GM12878 (cell line): ENCODE data around the gene TVP23C. TPM values are rescaled to one million over a fixed set of nuclear protein-coding genes. Genes with fewer than 3 reads are reported as not detected.

ENCODE experiments used
- ATAC-seq: fragments of 200-7000 bp; cut with Tn5 transposase; 3 replicates; pipeline ENCODE4 v1.9.1; 2020; ENCODE audit warnings: mild to moderate bottlenecking, moderate library complexity
- BruUV-seq: library from RNA; stranded (reverse); fragments of 400-500 nt; replicated peaks from 2 replicates; lab custom pipeline; 2021; lab: Mats Ljungman, UMichigan
- CTCF ChIA-PET: fragments of 300-600 bp; sonication (Branson Sonifier 250); formaldehyde crosslinking; extraction: SDS; loops from one replicate; lab custom pipeline; 2021; ENCODE audit warnings: inconsistent platforms; lab: Yijun Ruan, JAX
- POLR2A ChIA-PET: fragments of 350-600 bp; formaldehyde crosslinking; extraction: SDS; loops from one replicate; lab custom pipeline; 2021; ENCODE audit warnings: inconsistent platforms; lab: Charles Lee
- RAD21 ChIA-PET: fragments of 300-600 bp; sonication (Branson Sonifier 250); formaldehyde crosslinking; loops from one replicate; lab custom pipeline; 2023; ENCODE audit warnings: antibody characterized with exemption; ENCODE audit not compliant: unreplicated experiment; lab: Charles Lee
- SMC1A ChIA-PET: fragments of 300-600 bp; sonication (Branson Sonifier 250); formaldehyde crosslinking; loops from one replicate; lab custom pipeline; 2023; ENCODE audit not compliant: unreplicated experiment, uncharacterized antibody; lab: Charles Lee
- DNase-seq: peaks from one replicate; pipeline ENCODE4 v3.0.0-alpha.2; 2011; ENCODE audit warnings: low read depth, low spot score
- FAIRE-seq: peaks from 3 replicates; lab custom pipeline; 2011; peaks lifted over from hg19 to GRCh38; lab: Jason Lieb, UNC
- H2AFZ ChIP-seq: 2 replicates; pipeline ENCODE4 v1.6.0; 2011; ENCODE audit warnings: low read depth, low read length, control low read depth; ENCODE audit not compliant: control insufficient read depth
- H3K27ac ChIP-seq: 2 replicates; pipeline ENCODE4 v1.5.1; 2011; ENCODE audit warnings: control low read depth; ENCODE audit not compliant: control insufficient read depth, insufficient read depth
- H3K27me3 ChIP-seq, 2 experiments: replicated peaks in 1 of 2; 2 replicates each; pipeline versions ENCODE4 v1.6.0 to v1.6.1; 2011; ENCODE audit warnings: low read length in 1 of 2; ENCODE audit not compliant: control insufficient read depth in 2 of 2, insufficient read depth in 2 of 2
- H3K36me3 ChIP-seq, 2 experiments: 2 replicates each; pipeline ENCODE4 v1.5.1; 2011; ENCODE audit warnings: low read length in 1 of 2; ENCODE audit not compliant: control insufficient read depth in 2 of 2, insufficient read depth in 2 of 2
- H3K4me1 ChIP-seq: 2 replicates; pipeline ENCODE4 v1.6.1; 2011; ENCODE audit warnings: mild to moderate bottlenecking, low read length, moderate library complexity, mixed read lengths; ENCODE audit not compliant: control insufficient read depth, insufficient read depth
- H3K4me2 ChIP-seq: 2 replicates; pipeline ENCODE4 v1.6.0; 2011; ENCODE audit warnings: control low read depth; ENCODE audit not compliant: control insufficient read depth, insufficient read depth
- H3K4me3 ChIP-seq: fragments of 200-600 bp; sonication (generic); 2 replicates; pipeline ENCODE4 v1.5.1; 2016
- H3K79me2 ChIP-seq: 2 replicates; pipeline ENCODE4 v1.6.0; 2011; ENCODE audit warnings: low read length; ENCODE audit not compliant: control insufficient read depth, insufficient read depth
- H3K9ac ChIP-seq: 2 replicates; pipeline ENCODE4 v1.8.0; 2011; ENCODE audit warnings: low read length, control low read depth, mixed read lengths; ENCODE audit not compliant: control insufficient read depth, insufficient read depth
- H3K9me3 ChIP-seq: replicated peaks from 3 replicates; pipeline ENCODE4 v1.5.1; 2011; ENCODE audit warnings: mild to moderate bottlenecking, low read length; ENCODE audit not compliant: control insufficient read depth, insufficient read depth
- H4K20me1 ChIP-seq: 2 replicates; pipeline ENCODE4 v1.6.0; 2011; ENCODE audit not compliant: control insufficient read depth, insufficient read depth
- ATF7 ChIP-seq: fragments of 450-650 bp; IDR thresholded peaks from 2 replicates; pipeline ENCODE4 v1.6.1; 2016; ENCODE audit warnings: low read depth, mild to moderate bottlenecking
- CEBPB ChIP-seq, 2 experiments: fragments of 150-350 bp in 1 of 2; IDR thresholded peaks; 2 replicates each; pipeline ENCODE4 v1.6.1; 2012 to 2014; ENCODE audit warnings: low read depth in 2 of 2, low read length in 2 of 2, borderline replicate concordance in 1 of 2, inconsistent platforms in 1 of 2
- HDGF ChIP-seq: fragments of 450-650 bp; IDR thresholded peaks from 2 replicates; pipeline ENCODE4 v1.6.1; 2016; ENCODE audit warnings: antibody characterized with exemption
- MYB ChIP-seq: fragments of 150-350 bp; IDR thresholded peaks from 2 replicates; pipeline ENCODE4 v1.6.1; 2014; ENCODE audit warnings: mild to moderate bottlenecking, low read depth, low read length, borderline replicate concordance
- NFXL1 ChIP-seq: fragments of 450-650 bp; IDR thresholded peaks from 2 replicates; pipeline ENCODE4 v1.6.1; 2017; ENCODE audit warnings: antibody characterized with exemption, mild to moderate bottlenecking, borderline replicate concordance
- NFYA ChIP-seq: IDR thresholded peaks from 2 replicates; pipeline ENCODE4 v1.6.1; 2011; ENCODE audit warnings: low read depth, mild to moderate bottlenecking, low read length, improper control_type of control experiment, borderline replicate concordance
- NRF1 ChIP-seq: conservative IDR thresholded peaks from 2 replicates; pipeline ENCODE4 v1.6.1; 2011; ENCODE audit warnings: mild to moderate bottlenecking, low read depth, low read length, improper control_type of control experiment
- TCF3 ChIP-seq: IDR thresholded peaks from 2 replicates; pipeline ENCODE4 v1.6.1; 2012; ENCODE audit warnings: low read depth, mild to moderate bottlenecking, low read length, borderline replicate concordance; ENCODE audit not compliant: insufficient read depth
- in situ Hi-C: fragments of 300-500 bp; cut with MboI; formaldehyde crosslinking; loops from 9 replicates; pipeline ENCODE4 v1.14.3; 2018; ENCODE audit warnings: mixed read lengths
- intact Hi-C: fragments of 100-400 bp; cut with micrococcal nuclease; formaldehyde crosslinking; loops from one replicate; pipeline ENCODE4 v1.14.2; 2022; ENCODE audit not compliant: unreplicated experiment
- polyA plus RNA-seq, 11 experiments: library from polyadenylated mRNA; depleted of rRNA in 4 of 11; unstranded in 6 of 11; stranded (reverse) in 5 of 11; fragments of >200 nt; fragmentation: Nextera tagmentation in 4 of 11; fragmentation: Illumina TruSeq in 1 of 11; extraction: Ambion mirVana in 4 of 11; extraction: Trizol in 1 of 11; gene quantifications; 1 replicate in 1 of 11; 2 replicates in 10 of 11; pipeline versions ENCODE4 v1.2.1 to v1.2.3, GENCODE V29; 2011 to 2016; ENCODE audit warnings: inconsistent platforms in 2 of 11, missing spikeins in 2 of 11, low read depth in 1 of 11
- total RNA-seq, 4 experiments: library from RNA; depleted of rRNA in 3 of 4; stranded (reverse); fragments of >200 nt in 3 of 4; fragmentation: Illumina TruSeq in 1 of 4; extraction: Trizol in 1 of 4; gene quantifications; 2 replicates each; pipeline versions ENCODE4 v1.2.1 to v1.2.3, GENCODE V29; 2013 to 2021
- TF ChIP-seq, protein P1 (sequence below): fragments of 450-650 bp; formaldehyde crosslinking; IDR thresholded peaks from 2 replicates; pipeline ENCODE4 v1.4.0; 2022; ENCODE audit warnings: mild to moderate bottlenecking, moderate library complexity
- TF ChIP-seq, protein P2 (sequence below): fragments of 450-650 bp; IDR thresholded peaks from 2 replicates; pipeline ENCODE4 v1.6.1; 2017; ENCODE audit warnings: antibody characterized with exemption, mild to moderate bottlenecking, moderate library complexity
- TF ChIP-seq, protein P3 (sequence below): fragments of 450-650 bp; IDR thresholded peaks from 2 replicates; pipeline ENCODE4 v1.6.1; 2017; ENCODE audit warnings: mild to moderate bottlenecking, moderate library complexity

TVP23C gene
- total and polyA plus RNA-seq, 10 of the 15 experiments (the other 5 are each of a cell fraction or from before 2014, with no cell fraction given), result 0.42 to 5.0 (median 2.7) TPM

DNA sequence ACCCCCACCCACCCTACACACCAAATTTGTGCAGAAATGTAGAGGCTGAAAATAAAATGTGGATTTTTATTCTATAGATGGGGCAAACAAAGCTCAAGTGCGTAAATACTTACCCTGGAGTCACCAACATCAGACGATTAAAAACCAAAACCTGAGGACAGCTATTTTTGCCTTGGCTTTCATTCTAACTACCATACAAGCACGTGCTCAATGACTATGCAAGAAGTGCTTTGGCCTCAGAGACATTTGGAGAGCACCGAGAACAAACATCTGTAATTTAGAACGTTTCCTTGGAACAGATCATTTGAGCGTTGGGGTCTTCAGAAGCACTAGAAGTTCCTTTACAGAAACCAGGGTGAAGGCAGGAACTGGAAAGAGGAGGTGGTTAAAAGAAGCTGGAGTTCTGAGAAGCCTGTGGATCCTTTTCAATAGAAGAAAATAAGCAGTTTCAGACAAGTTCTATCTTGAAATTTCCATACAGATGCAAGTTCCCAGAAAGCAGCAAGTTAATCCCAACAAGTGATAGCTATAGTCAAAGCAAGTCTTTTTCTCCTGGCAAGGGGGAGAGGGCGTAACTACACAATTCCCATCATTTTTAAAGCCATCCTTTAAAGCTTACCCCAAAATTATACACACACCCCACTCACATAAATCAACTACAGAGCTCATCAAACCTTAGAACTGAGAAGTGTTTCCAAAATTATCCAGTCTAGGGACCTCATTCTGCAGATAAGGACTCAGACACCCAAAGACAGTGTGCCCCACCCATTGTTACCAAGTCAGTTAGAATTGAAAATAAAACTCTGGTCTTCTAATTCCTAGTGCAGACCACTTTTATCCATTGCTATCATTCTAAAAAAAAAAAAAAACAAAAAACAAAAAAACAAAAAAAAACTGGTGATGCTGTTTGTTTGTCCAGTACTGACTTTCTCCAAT, 66.3 kb downstream of the TVP23C start (continued):
- no peak for TF ChIP-seq NFYA
- no peak for TF ChIP-seq NFXL1
- TF ChIP-seq TCF3, result no peak

DNA sequence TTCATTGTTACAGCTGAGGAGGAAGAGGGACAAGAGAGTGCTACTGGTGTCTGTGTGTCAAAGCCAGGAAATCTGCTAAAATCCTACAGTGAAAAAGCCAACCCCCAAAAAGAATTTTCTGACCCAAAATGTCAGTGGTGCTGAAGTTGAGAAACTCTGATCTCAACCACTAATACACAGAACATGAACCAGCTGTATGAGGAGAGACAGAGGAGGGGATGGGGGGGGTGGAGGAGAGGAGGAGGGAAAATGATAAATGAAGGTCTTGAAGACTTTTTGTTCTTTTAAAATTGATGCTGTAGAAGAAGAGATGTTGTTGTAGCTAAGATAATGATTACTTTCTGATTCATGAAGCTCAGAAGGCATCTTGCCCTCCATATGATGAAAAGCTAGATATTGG, 68.5 kb downstream of the TVP23C start:
- Histone ChIP-seq H3K9ac (no peak overlapping the region), H4K20me1 (no peaks in the 10 kb centered on the region), H3K79me2 (no peaks in the 10 kb centered on the region), H3K36me3 (no peaks in the 10 kb centered on the region), H3K4me3 (no peak overlapping the region), H2AFZ (no peak overlapping the region), H3K4me1 (no peaks in the 10 kb centered on the region), H3K9me3 (no peaks in the 10 kb centered on the region), H3K27me3 (no peaks in the 10 kb centered on the region), H3K4me2 (no peak overlapping the region), H3K27ac (no peak overlapping the region)
- BruUV-seq, result no TSS peak
- FAIRE-seq (no peak), ATAC-seq (no peak), DNase-seq (no peak)
- ChIA-PET RAD21 (interaction anchor here (0.6 kb wide), 1 partner anchor 116 kb away, joined by 3 read pairs; no protein-coding TSS in a partner anchor), CTCF (interaction anchor here (0.8 kb wide), 1 partner anchor 237 kb away, joined by 3 read pairs; no protein-coding TSS in a partner anchor), SMC1A (interaction anchor here (1.6 kb wide), 1 partner anchor 247 kb away, joined by 3 read pairs; no protein-coding TSS in a partner anchor), POLR2A (no interaction called here)
- in situ Hi-C loops, result no loop called here
- intact Hi-C loops, result no loop called here
- TF ChIP-seq HDGF, result no peak
- TF ChIP-seq ATF7, result no peak
- TF ChIP-seq, protein P1, sequence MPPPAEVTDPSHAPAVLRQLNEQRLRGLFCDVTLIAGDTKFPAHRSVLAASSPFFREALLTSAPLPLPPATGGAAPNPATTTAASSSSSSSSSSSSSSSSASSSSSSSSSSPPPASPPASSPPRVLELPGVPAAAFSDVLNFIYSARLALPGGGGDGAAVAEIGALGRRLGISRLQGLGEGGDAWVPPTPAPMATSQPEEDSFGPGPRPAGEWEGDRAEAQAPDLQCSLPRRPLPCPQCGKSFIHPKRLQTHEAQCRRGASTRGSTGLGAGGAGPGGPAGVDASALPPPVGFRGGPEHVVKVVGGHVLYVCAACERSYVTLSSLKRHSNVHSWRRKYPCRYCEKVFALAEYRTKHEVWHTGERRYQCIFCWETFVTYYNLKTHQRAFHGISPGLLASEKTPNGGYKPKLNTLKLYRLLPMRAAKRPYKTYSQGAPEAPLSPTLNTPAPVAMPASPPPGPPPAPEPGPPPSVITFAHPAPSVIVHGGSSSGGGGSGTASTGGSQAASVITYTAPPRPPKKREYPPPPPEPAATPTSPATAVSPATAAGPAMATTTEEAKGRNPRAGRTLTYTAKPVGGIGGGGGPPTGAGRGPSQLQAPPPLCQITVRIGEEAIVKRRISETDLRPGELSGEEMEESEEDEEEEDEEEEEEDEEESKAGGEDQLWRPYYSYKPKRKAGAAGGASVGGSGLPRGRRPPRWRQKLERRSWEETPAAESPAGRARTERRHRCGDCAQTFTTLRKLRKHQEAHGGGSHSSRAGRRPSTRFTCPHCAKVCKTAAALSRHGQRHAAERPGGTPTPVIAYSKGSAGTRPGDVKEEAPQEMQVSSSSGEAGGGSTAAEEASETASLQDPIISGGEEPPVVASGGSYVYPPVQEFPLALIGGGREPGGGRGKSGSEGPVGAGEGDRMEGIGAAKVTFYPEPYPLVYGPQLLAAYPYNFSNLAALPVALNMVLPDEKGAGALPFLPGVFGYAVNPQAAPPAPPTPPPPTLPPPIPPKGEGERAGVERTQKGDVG (CRISPR knock-in tag), result no peak
- TF ChIP-seq NRF1, result no peak
- TF ChIP-seq MYB, result no peak
- TF ChIP-seq, protein P2, sequence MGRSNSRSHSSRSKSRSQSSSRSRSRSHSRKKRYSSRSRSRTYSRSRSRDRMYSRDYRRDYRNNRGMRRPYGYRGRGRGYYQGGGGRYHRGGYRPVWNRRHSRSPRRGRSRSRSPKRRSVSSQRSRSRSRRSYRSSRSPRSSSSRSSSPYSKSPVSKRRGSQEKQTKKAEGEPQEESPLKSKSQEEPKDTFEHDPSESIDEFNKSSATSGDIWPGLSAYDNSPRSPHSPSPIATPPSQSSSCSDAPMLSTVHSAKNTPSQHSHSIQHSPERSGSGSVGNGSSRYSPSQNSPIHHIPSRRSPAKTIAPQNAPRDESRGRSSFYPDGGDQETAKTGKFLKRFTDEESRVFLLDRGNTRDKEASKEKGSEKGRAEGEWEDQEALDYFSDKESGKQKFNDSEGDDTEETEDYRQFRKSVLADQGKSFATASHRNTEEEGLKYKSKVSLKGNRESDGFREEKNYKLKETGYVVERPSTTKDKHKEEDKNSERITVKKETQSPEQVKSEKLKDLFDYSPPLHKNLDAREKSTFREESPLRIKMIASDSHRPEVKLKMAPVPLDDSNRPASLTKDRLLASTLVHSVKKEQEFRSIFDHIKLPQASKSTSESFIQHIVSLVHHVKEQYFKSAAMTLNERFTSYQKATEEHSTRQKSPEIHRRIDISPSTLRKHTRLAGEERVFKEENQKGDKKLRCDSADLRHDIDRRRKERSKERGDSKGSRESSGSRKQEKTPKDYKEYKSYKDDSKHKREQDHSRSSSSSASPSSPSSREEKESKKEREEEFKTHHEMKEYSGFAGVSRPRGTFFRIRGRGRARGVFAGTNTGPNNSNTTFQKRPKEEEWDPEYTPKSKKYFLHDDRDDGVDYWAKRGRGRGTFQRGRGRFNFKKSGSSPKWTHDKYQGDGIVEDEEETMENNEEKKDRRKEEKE, result no peak
- TF ChIP-seq CEBPB (IDR thresholded peaks at IDR 0.05; ENCODE audit: borderline replicate concordance in 1 of 2, low read depth in 2 of 2, low read length in 2 of 2), result no peak
- TF ChIP-seq, protein P3, sequence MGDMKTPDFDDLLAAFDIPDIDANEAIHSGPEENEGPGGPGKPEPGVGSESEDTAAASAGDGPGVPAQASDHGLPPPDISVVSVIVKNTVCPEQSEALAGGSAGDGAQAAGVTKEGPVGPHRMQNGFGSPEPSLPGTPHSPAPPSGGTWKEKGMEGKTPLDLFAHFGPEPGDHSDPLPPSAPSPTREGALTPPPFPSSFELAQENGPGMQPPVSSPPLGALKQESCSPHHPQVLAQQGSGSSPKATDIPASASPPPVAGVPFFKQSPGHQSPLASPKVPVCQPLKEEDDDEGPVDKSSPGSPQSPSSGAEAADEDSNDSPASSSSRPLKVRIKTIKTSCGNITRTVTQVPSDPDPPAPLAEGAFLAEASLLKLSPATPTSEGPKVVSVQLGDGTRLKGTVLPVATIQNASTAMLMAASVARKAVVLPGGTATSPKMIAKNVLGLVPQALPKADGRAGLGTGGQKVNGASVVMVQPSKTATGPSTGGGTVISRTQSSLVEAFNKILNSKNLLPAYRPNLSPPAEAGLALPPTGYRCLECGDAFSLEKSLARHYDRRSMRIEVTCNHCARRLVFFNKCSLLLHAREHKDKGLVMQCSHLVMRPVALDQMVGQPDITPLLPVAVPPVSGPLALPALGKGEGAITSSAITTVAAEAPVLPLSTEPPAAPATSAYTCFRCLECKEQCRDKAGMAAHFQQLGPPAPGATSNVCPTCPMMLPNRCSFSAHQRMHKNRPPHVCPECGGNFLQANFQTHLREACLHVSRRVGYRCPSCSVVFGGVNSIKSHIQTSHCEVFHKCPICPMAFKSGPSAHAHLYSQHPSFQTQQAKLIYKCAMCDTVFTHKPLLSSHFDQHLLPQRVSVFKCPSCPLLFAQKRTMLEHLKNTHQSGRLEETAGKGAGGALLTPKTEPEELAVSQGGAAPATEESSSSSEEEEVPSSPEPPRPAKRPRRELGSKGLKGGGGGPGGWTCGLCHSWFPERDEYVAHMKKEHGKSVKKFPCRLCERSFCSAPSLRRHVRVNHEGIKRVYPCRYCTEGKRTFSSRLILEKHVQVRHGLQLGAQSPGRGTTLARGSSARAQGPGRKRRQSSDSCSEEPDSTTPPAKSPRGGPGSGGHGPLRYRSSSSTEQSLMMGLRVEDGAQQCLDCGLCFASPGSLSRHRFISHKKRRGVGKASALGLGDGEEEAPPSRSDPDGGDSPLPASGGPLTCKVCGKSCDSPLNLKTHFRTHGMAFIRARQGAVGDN, result no peak
